GM21529 (cell line): ENCODE results near the gene ADAMTS2.
"Not testable (repeated sequence)": the region's sequence is repeated elsewhere in the genome, so short reads cannot be mapped to it uniquely, and the experiment has no call there.

Experiments used
- ATAC-seq: cut with Tn5 transposase; IDR thresholded peaks from one replicate; pipeline ENCODE4 v1.9.1; 2021; ENCODE audit not compliant: unreplicated experiment

ADAMTS2 gene

DNA sequence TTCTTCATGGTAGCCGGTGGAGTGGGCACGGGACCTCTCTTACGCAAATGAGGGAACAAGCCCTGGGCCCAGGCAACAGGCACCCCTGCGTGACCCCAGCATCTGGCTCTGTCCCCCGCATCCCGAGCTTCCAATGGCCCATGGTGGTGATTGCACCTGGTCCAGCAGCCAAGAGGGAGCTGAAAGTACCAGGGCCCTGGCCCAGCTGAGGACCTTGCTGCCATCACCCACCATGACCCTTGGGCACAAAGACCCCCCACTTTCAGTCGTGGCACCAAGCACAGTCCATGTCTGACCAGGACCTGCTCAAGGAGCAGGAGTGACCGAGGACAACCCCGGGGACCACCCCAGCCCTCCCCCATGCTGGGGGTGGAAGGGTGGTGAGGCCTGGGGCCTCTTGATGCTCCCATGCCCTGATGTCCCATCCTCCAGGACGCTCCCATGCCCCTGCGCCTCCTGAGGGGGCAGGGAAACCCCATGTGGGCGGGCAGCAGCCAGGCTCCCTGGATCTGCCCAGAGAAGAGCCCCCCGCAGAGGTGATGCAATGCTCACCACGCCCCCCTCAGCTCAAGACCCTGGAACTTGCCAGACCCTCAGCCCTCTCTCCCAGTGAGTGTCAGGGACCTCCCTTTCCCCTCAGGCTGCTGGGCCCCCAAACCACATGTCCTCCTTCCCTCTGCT, 123.9 kb downstream of the ADAMTS2 start:
- ATAC-seq: no peak

DNA sequence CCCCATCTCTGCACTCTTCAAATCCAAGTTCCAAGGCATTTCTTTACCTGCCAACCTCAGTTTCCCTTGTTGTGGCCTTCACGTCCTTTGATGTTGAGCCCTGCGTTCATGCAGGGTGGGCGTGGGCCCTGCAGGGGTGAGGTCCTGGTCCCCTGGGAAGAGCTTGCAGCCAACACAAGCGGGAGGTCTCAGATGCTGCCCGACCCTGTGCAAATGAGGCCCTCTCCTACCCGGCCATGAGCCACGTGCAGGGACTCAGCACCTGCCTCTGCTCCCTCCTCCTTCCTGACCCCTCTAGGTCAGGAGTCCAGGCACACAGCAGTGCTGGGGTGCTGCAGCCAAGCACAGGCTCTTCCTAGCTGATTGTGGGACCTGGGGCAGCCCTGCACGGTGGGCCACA, 124.5 kb downstream of the ADAMTS2 start:
- ATAC-seq: no peak

GRCh38 chr5:179219661-179220620, 125.3 kb downstream of the ADAMTS2 start:
- ATAC-seq: no peak

- no peak for ATAC-seq
Measured at GRCh38 chr5:179218943-179219330, 126.3 kb downstream of the ADAMTS2 start.

GRCh38 chr5:179217956-179218942, 127.0 kb downstream of the ADAMTS2 start:
- ATAC-seq: no peak

- ATAC-seq: no peak
Measured at GRCh38 chr5:179217356-179217755, 127.9 kb downstream of the ADAMTS2 start.

GRCh38 chr5:179216381-179216780, 128.9 kb downstream of the ADAMTS2 start:
- ATAC-seq: not testable (repeated sequence)

GRCh38 chr5:179215576-179215975, 129.7 kb downstream of the ADAMTS2 start:
- ATAC-seq: no peak

DNA sequence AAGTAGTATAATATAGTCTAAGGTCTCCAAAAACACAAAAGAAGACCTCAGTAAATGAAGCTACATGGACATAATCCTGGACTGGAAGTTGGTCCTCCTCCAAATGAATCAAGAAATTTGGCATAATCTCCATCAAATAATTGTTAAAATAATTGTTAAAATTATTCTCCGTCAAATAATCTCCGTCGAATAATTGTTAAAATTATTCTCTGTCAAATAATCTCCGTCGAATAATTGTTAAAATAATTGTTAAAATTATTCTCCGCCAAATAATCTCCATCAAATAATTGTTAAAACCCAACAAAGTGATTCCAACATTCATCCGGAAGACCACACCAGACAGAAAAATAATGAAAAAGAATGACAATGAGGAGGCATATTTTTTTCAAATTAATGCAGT, 130.6 kb downstream of the ADAMTS2 start:
- no peak for ATAC-seq

DNA sequence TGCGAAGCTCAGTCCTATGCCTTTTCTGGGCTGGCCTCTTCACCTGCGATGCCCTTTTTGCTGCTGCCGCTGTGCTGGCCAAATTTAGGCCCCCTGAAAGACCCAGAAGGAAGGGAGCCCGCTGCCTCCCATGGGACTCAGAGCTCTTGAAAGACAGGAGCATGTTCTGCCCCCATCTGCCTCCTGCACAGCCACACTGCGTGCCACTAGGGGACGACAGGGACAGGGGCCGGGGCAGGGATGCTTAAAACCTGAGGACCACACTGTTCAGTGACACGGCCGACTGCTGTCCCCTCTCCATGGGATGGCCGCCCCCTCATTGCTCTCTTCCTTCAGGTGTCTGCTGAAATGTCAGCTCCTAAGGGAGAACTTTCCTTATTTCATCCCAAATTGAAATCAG, 132.4 kb downstream of the ADAMTS2 start:
- ATAC-seq: no peak

GRCh38 chr5:179211631-179212030, 133.6 kb downstream of the ADAMTS2 start:
- no peak for ATAC-seq

- ATAC-seq: no peak
Measured at GRCh38 chr5:179211068-179211467, 134.2 kb downstream of the ADAMTS2 start.

- no peak for ATAC-seq
Measured at GRCh38 chr5:179210478-179210877, 134.8 kb downstream of the ADAMTS2 start.

- no peak for ATAC-seq
Measured at GRCh38 chr5:179209359-179210150, 135.7 kb downstream of the ADAMTS2 start.

GRCh38 chr5:179208706-179209358, 136.4 kb downstream of the ADAMTS2 start:
- ATAC-seq: no peak

DNA sequence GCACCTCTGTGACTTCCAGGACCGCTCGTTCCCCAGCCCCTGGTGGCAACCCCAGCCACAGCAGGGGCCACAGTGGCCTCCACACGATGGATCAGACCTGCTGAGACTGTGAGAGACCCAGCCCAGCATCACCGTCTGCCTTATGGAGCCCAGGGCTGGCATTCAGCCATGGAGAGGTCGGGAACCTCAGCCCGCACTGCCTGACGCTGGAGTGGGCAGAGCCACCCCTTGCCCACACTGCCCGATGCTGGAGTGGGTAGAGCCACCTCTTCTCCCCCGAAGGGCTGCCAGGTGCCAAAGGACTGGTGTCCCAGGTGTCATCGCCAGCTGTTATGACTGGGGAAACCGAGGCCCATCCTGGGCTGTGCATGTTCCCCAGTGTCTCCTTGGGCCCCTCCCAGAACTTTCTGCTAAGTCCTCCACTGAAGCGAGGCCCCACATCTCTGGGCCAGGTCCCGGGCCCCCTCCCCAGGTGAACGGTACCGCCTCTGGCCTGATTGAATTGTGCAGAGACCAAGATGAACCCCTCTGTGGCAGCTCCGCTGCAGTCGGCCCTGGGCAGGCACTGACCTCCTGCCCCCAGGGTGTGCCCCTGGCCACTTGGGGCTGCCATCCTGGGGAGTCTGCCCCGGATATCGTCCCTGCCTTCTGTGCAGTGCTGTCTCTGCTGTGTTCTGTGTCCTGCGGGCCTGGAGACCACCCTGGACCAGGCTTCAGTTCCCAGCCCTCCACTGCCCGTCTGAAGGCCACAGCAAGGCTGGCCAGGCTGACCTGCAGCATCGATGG, 137.1 kb downstream of the ADAMTS2 start:
- ATAC-seq: no peak

DNA sequence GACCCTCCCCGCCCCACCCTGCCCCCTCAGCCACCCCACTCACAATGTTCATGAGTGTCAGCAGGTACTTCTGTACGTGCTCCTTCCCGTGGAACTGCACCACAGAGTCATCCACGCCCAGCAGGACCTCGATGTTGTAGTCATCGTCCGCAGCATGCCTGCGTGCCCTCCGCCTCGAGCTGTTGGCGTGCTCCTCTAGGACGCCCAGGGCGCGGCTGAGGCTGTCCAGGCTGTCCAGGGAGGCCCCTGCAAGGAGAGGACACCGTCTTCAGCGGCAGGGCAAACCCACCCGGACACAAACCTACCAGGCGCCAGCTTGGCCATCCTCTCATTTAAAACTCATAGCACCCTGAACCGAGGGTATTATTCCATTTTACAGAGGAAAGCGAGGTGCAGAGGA, 137.8 kb downstream of the ADAMTS2 start:
- no peak for ATAC-seq

- no peak for ATAC-seq
Measured at GRCh38 chr5:179206366-179206765, 138.9 kb downstream of the ADAMTS2 start.

GRCh38 chr5:179205277-179205676, 140.0 kb downstream of the ADAMTS2 start:
- ATAC-seq: no peak
